ENCODE measurements around the gene ANXA10.
A peak's percentile ranks its signal among the peaks of the same experiment; 100 is the strongest.
"Not testable (repeated sequence)": the region's sequence is repeated elsewhere in the genome, so short reads cannot be mapped to it uniquely, and the experiment has no call there.

Gene ANXA10

GRCh38 chr4:168119100-168119499 is 26.8 kb downstream of the ANXA10 start:
- no peak for DNase-seq

- DNase-seq: no peak
Measured at GRCh38 chr4:168119890-168120289, 27.6 kb downstream of the ANXA10 start.

GRCh38 chr4:168120811-168121210 is 28.5 kb downstream of the ANXA10 start:
- DNase-seq: no peak

- DNase-seq: no peak
Measured at GRCh38 chr4:168124008-168124641, 31.8 kb downstream of the ANXA10 start.

GRCh38 chr4:168126952-168127351 is 34.6 kb downstream of the ANXA10 start:
- no peak for DNase-seq

GRCh38 chr4:168128601-168129000 is 36.3 kb downstream of the ANXA10 start:
- DNase-seq: no peak

GRCh38 chr4:168129046-168129772 is 36.9 kb downstream of the ANXA10 start:
- no peak for DNase-seq

- DNase-seq: no peak
Measured at GRCh38 chr4:168129802-168130201, 37.5 kb downstream of the ANXA10 start.

- DNase-seq: no peak
Measured at GRCh38 chr4:168131196-168131595, 38.9 kb downstream of the ANXA10 start.

GRCh38 chr4:168134651-168135050 is 42.3 kb downstream of the ANXA10 start:
- DNase-seq: no peak

- not testable (repeated sequence) for DNase-seq
Measured at GRCh38 chr4:168135860-168136259, 43.5 kb downstream of the ANXA10 start.

GRCh38 chr4:168137695-168138094 is 45.4 kb downstream of the ANXA10 start:
- DNase-seq: not testable (repeated sequence)

GRCh38 chr4:168138143-168138542 is 45.8 kb downstream of the ANXA10 start:
- DNase-seq: no peak

GRCh38 chr4:168139336-168139735 is 47.0 kb downstream of the ANXA10 start:
- DNase-seq: no peak

GRCh38 chr4:168141733-168142132 is 49.4 kb downstream of the ANXA10 start:
- no peak for DNase-seq

- DNase-seq: no peak
Measured at GRCh38 chr4:168143601-168144000, 51.3 kb downstream of the ANXA10 start.

GRCh38 chr4:168150420-168151050 is 58.2 kb downstream of the ANXA10 start:
- no peak for DNase-seq

- no peak for DNase-seq
Measured at GRCh38 chr4:168151327-168151726, 59.0 kb downstream of the ANXA10 start.

- DNase-seq: no peak
Measured at GRCh38 chr4:168152837-168153500, 60.6 kb downstream of the ANXA10 start.

- peak; percentile 57 for DNase-seq
Measured at GRCh38 chr4:168153596-168154440, 61.5 kb downstream of the ANXA10 start.

- DNase-seq: no peak
Measured at GRCh38 chr4:168154546-168155277, 62.4 kb downstream of the ANXA10 start.

GRCh38 chr4:168162604-168163003 is 70.3 kb downstream of the ANXA10 start:
- DNase-seq: no peak

Data from NCI-H2227 treated with DMSO at 0.1 percent for 48 hours (cell line).